Frontal cortex (tissue), 4 donors: ENCODE results near the gene MGAT1. TPM values are rescaled to one million over a fixed set of nuclear protein-coding genes. Genes with fewer than 3 reads are reported as not detected.
"Not testable (repeated sequence)": the region's sequence is repeated elsewhere in the genome, so short reads cannot be mapped to it uniquely, and the experiment has no call there.

Experiments
- DNase-seq, 2 donors: peaks; one replicate each; pipeline ENCODE4 v3.0.0; 2012; ENCODE audit warnings: low spot score in 2 of 2
- FAIRE-seq: peaks from 2 replicates; lab custom pipeline; 2012; peaks lifted over from hg19 to GRCh38; lab: Jason Lieb, UNC
- total RNA-seq: library from RNA; depleted of rRNA; stranded (reverse); fragments of >200 nt; gene quantifications from one replicate; pipeline ENCODE4 v1.2.3, GENCODE V29; 2014
- donor health status: control.
- donor health status: control.
- donor health status: control.

MGAT1 gene
- 19.6 TPM for total RNA-seq

DNA sequence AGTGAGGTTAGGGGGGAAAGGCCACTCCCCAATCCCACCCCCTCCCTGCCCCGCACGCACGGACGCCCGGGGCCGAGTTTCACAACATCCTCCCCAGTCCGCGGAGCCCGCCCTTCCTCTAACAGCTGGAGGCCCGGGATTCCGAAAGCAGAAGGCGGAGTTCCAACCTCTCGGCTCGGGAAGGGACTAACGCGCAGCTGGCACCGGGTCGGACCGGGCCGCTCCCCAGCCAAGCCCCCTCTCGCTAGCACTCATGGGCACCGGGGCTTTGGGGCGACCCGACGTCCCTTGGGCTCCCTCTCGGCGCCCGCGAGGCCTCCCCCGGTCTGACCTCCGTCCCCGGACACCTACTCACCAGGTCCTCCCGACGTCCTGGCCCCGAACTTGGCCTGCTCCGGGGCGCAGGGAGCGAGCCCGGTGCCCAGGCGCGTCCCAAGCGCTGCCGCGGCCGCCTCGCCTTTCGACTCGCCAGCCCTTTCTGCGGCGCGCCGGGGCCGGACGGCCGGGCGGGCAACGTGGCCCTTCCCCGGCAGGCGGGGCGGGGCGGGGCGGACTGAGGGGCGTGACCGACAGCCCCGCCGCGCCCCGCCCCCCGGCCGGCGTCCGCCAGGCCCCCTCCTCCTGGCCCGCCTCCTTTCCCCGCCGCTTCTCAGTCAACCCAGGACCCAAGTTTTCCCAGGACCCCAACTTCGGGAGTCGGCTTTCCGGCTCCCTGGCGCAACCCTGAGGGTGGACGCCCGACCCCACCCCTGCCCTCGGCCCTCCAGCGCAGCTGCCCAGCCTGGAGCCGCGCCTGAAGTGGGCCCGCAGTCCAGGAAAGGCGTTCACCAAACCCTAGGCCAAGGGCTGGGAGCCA is at the start of gene MGAT1:
Gene MGAT1 (minus strand): TSS at position 482 of the 856 bp plus-strand sequence. CDS start 9,835 bp downstream, outside the sequence.
- FAIRE-seq = no peak

DNA sequence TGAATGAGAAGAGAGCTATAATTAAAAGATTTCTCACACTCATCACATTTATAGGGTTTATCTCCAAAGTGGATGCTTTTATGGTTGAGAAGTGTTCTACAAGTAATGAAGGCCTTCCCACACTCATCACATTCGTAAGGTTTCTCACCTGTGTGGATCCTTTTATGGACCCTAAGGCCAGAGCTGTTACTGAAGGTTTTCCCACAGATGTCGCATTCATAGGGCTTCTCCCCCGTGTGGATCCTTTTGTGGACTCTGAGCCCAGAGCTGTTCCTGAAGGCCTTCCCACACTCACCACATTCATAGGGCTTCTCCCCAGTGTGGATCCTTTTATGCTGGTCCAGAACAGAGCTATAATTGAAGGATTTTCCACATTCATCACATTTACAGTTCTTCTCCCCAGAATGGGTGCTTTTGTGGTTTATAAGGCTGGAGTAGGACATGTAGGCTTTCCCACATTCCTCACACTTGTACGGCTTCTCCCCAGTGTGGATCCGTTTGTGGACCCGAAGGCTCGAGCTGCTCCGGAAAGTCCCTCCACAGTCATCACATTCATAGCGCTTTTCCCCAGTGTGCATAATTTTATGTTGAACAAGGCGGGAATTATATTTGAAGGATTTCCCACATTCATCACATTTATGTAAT is 48.0 kb upstream of the MGAT1 start:
- DNase-seq (no peak), FAIRE-seq (no peak)

More for the DNA sequence above, at the start of gene MGAT1:
- peak; percentile 93 to 94 for DNase-seq

DNA sequence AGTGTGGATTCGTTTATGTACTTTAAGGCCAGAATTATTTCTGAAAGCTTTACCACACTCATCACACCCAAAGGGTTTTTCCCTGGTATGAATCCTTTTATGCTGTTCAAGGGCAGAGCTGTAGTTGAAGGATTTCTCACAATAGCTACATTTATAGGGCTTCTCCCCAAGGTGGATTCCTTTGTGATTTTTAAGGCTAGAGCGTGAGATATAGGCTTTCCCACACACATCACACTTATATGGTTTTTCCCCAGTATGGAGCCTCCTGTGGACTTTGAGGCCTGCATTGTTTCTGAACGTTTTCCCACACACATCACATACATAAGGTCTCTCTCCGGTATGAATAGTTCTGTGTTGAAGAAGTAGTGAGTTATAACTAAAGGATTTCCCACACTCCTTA is 47.2 kb upstream of the MGAT1 start:
- FAIRE-seq (no peak), DNase-seq (no peak)

DNA sequence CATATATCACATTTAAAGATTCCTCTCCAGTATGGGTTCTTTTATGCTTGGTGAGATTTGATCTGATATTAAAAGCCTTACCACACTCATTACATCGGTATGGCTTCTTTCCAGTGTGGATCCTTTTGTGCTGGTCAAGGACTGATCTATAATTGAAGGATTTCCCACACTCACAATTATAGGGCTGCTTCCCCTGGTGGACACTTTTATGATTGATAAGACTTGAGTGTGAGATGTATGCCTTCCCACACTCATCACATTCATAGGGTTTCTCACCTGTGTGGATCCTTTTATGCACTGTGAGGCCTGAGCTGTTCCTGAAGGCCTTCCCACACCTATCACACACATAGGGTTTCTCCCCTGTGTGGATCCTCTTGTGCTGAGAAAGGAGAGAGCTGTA is 46.3 kb upstream of the MGAT1 start:
- FAIRE-seq = no peak

DNA sequence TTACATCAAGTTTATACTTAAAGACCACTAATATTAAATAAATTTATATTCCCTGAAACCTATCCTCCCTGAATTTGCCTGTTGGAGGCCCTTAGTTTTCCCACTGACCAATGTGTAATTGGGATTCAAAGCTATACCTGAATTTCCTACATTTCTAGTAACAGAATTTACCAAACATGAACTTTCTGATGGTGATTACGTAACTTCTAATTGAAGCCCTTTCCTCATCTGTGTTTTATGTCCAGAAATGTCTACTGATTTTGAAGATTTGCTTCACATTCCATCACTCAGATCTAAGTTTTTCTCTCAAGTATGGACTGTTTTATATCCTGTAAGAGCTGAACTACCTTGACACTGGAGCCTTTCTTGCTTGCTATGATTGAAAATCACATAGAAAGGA is 45.7 kb upstream of the MGAT1 start:
- DNase-seq (no peak), FAIRE-seq (no peak)

More for the DNA sequence above, 46.3 kb upstream of the MGAT1 start:
- no peak for DNase-seq

DNA sequence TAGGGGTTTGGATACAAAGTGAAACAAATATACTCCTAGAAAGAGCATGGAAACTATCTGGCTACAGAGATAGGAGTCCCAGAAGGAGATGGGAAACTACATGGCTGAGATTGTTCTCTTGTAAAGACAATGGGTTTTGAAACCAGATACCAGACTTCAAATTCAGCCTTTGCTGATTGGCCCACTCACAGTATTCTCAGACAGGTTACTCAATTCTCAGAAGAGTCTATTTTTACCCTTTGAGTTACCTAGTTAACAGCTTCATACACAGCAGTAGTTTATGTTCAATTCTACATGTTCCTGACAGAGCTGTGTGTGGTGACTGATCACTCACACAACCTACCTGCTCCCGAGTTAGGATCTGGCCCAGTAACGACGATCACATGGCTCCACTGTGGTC is 44.4 kb upstream of the MGAT1 start:
- DNase-seq = no peak
- FAIRE-seq = no peak

DNA sequence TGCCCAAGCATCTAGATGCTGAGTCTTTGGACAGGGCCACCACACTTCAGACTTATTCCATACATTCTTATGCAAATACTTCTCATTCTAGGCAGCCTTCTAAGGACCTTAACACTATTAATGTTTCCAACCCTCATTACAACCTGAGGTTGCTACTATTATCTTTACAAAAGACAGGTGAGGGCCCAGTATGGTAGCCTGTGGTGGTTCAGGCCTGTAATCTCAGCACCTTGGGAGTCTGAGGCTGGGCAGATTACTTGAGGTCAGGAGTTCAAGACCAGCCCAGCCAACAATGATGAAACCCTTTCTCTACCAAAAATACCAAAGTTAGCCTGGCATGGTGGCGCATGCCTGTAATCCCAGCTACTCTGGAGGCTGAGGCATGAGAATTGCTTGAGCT is 42.3 kb upstream of the MGAT1 start:
- DNase-seq (no peak), FAIRE-seq (no peak)

DNA sequence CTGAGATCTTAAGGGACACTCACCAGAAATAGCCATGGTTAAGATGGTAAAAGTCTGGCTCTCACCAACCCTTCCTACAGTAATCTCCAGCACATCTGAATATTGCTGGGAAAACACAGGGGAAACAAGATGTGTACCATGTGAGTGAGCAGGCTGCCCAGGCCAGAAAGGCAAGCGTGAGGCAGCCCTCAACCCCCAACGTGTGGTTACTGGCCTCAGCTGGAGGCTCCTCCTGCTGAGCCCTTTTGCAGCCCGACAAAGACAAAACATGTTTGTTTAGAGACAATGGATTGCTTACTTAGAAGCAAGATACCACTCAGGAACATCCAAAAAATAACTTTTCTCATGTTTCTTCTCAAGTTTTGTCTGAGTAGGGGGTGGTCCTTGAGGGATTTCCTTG is 41.8 kb upstream of the MGAT1 start:
- no peak for DNase-seq
- no peak for FAIRE-seq

DNA sequence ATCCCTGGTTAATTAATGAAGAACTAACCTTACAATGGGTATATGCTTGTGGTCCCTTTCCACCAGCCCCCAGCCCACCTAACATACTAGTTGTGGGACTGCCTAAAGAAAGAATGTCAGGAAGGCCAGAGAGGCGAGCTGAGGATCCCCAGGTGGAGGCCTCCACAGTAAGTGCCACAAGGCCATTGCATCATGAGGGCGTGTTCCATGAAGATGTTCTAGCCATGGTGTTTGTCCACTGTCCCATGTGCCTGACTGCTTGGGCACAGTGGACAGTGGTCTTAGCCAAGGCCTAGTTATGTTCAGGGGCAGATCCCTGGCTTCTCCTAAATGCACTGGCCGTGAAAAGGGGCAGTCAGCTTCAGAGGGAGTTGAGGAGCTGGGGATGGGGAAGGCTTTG is 37.3 kb upstream of the MGAT1 start:
- no peak for FAIRE-seq
- DNase-seq = no peak

DNA sequence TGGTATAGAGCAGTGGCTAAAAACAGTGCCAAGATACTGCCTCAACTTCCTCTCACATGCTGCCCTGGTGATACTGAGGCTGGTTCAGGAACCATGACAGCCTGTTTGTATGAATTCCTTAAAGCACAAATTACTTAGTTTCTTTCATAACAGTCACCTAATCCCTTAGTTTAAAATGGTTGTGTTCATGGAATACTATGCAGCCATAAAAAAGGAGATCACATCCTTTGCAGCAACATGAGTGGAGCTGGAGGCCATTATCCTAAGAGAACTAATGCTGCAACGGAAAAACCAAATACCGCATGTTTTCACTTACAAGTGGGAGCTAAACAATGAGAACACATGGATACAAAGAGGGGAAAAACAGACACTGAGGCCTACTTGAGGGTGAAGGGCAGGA is 36.6 kb upstream of the MGAT1 start:
- DNase-seq (no peak), FAIRE-seq (no peak)

DNA sequence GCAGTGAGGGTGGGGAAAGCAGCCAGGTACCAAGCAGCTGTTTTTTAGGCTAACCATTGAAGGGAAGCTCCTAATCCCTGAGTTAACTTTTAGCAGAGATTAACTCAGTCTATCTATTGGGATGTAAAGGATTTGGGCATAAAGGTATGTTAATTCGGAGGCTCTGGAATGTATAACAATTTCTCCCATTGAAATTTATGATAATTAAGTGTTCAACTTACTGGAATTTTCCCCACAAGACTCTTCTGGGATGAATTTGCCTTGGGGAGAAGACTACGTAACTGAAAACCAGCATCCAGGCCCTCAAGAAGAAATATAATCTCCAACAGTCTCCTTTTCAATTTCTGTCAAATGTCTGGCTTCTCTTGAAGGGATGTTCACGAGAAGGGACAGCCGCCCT is 34.9 kb upstream of the MGAT1 start:
- DNase-seq (no peak), FAIRE-seq (no peak)

DNA sequence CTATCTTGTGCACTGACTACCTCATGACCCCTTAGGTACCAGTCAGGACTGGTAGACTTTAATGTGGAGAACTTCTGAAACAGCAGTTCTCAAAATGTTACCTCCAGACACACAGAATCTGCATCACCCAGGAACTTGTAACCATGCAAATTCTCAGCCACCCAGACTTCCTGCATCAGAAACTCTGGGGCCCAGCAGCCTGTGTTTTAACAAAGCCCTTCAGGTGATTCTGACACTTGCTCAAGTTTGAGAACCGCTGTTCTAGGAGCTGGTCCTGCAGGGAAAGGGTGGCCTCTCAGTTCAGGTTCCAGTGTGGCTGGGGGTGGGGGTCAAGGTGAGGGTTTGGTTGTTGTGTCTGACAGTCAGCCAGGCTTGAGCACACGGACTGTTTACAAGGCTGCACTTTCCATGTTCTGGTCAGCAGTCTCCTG is 30.0 kb upstream of the MGAT1 start:
- FAIRE-seq (no peak), DNase-seq (no peak)

DNA sequence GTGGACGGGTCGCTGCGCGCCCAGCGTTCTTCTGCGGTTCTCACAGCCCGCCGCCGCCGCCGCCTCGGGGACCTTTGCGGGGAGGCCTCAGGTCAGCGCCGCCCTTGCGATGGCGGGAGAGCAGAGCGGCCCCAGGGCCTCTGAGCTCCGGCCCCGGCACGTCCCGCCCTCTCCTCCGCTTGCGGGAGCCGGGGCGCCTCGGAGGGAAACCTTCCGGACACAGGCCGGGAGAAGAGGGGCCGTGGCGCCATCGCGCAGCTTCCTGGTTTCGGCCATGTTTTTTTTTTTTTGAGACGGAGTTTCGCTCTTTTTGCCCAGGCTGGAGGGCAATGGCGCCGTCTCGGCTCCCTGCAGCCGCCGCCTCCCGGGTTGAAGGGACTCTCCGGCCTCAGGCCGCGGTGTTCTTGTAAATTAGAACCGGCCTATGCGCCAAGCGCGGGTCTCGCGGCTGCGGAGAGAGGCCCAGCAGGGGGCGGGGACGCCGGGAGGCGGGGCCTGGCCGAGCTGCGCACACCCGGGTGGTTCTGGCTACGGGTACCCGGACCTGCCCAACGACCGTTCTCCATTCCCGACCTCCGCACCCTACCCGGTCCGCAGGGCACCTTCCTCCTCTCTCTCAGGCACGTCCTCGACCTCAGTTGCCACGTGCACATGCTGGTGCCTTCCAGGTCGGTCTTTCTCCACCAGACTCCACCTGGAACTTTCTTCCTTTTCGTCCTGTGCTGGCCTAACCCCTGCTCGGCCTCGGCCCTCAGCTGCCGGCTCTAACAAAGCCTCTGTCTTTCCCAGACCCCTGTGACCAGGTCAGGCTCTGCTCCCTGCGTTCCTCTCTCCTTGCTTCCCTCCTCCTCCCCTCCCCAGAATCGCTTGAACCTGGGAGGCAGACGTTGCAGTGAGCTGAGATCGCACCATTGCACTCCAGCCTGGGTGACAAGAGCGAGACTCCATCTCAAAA is 28.8 kb upstream of the MGAT1 start:
- DNase-seq = peak; percentile 83 to 85
- FAIRE-seq = no peak

DNA sequence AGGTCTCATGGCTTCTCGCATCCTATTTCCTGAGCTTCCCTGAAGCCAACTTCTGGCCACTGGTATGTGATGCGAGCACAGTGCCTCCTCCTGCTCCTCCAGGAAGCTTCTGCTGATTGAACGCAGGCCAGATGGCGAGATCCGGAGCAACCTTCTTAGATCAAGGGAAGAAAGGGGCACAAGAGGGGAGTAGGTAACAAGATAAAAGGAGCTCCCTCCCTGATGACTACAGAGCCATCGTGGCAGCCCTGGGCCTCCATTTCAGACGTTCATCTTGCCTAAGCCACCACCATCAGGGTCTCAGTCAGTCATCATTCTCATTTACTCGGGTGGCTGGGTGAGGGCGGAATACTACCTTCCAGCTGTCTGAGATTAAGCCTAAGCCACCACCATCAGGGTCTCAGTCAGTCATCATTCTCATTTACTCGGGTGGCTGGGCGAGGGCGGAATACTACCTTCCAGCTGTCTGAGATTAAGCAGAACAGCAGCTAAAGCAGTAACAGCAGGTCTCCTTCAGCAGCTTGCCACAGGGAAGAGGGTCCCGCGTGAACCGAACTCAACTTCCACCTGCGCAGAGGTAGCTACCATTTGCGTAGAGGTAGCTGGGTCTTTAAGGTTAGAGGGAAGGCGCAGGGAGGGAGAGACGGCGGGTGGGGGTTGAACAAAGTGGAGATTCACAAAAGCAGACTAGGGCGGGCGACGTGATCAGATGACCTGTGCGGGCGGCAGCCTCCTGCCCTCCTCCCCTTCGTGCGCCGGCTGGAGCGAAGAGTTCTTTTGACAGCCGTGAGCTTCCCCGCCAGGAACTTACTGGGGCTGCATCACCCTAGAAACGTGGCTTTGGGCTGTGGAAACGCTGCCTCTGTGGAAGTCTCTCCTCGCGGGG is 27.9 kb upstream of the MGAT1 start:
- FAIRE-seq = no peak

DNA sequence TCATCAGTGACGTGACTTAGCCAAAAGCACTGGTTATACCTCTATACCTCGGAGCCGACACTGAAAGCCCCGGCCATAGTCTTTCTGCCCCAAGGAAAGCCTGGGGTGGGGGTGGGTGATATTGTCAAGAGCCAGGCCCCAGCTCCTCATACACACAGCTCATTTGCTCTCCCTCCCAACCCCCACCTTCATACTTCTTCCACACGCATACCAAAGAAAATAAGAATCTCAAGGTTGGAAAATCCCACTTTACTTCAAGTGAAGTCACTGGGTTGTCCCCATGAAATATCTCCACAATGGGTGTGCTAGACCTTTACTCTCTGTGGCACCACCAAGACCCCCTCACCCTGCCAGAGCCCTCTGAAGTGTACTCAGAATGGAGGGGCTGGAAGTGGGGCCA is 27.1 kb upstream of the MGAT1 start:
- no peak for FAIRE-seq
- DNase-seq = no peak

More for the DNA sequence above, 27.9 kb upstream of the MGAT1 start:
- DNase-seq = peak in 1 of 2 donors; percentile 53

DNA sequence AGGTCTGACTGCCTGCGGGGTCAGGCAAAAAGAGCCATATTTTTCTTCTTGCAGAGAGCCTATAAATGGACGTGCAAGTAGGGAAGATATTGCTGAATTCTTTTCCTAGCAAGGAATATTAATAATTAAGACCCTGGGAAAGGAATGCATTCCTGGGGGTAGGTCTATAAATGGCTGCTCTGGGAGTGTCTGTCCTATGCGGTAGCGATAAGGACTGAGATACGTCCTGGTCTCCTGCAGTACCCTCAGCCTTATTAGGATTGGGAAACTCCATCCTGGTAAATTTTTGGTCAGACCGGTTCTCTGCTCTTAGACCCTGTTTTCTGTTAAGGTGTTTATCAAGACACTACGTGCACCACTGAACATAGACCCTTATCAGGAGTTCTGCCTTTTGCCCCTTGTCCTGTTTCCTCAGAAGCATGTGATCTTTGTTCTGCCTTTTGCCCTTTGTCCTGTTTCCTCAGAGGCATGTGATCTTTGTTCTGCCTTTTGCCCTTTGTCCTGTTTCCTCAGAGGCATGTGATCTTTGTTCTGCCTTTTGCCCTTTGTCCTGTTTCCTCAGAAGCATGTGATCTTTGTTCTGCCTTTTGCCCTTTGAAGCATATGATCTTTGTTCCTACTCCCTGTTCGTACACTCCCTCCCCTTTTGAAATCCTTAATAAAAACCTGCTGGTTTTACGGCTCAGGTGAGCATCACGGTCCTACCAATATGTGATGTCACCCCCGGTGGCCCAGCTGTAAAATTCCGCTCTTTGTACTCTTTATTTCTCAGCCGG is 26.3 kb upstream of the MGAT1 start:
- not testable (repeated sequence) for DNase-seq, FAIRE-seq

DNA sequence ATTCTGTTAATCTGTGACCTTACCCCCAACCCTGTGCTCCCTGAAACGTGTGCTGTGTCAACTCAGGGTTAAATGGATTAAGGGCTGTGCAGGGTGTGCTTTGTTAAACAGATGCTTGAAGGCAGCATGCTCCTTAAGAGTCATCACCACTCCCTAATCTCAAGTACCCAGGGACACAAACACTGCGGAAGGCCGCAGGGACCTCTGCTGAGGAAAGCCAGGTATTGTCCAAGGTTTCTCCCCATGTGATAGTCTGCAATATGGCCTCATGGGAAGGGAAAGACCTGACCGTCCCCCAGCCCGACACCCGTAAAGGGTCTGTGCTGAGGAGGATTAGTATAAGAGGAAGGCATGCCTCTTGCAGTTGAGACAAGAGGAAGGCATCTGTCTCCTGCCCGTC is 24.8 kb upstream of the MGAT1 start:
- FAIRE-seq, DNase-seq: not testable (repeated sequence)

DNA sequence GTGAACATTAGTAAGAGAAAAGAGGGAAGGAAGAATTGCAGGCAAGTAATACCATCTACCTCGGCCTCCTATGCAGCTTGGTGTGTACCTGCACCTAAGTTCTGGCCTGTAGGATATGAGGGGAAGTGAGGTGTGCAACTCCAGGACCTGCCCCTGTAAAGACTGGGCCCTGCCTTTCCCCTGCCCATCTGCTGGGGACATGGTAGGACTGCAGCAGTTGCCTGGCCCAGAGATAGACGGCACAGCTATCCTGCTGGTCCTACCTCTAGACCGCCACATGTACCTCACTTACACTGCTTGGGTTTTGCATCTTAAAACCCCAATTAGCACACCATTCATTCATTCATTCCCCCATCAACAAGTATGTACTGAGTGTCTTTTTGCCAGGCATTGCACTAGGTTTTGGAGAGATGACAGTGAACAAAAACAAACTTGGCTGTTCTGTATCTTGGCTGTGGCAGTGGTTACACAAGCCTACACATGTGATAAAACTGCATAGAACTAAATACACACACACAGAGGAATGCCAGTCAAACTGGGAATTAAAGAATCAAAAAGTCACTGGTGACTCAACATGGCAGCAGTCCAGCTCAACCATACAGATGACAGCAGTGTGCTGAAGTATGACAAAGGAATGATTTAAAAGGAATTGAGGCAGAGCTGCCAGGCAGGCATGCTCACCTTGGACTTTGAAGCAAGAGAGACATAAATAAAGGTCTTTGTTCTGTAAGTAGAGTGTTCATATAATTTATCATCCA is 23.3 kb upstream of the MGAT1 start:
- no peak for DNase-seq
- FAIRE-seq = no peak
